Hepatocyte (in vitro differentiated cells): Measurements from ENCODE around the gene PLCB4. TPM values are rescaled to one million over a fixed set of nuclear protein-coding genes. Genes with fewer than 3 reads are reported as not detected.
A peak's percentile ranks its signal among the peaks of the same experiment; 100 is the strongest.

Experiments used
- DNase-seq: peaks from one replicate; pipeline ENCODE4 v3.0.0-alpha.2; 2016; ENCODE audit warnings: low spot score
- H2AFZ ChIP-seq: fragments of 200-600 bp; sonication (generic); 2 replicates; pipeline ENCODE4 v1.6.0; 2016; ENCODE audit warnings: antibody characterized with exemption, mild to moderate bottlenecking
- H3K27ac ChIP-seq: fragments of 200-600 bp; sonication (generic); 2 replicates; pipeline ENCODE4 v1.5.1; 2016; ENCODE audit warnings: mild to moderate bottlenecking
- H3K27me3 ChIP-seq: fragments of 200-600 bp; sonication (generic); 2 replicates; pipeline ENCODE4 v1.6.1; 2016
- H3K36me3 ChIP-seq: fragments of 200-600 bp; sonication (generic); replicated peaks from 2 replicates; pipeline ENCODE4 v1.5.1; 2016; ENCODE audit warnings: low read depth; ENCODE audit not compliant: insufficient read depth
- H3K4me1 ChIP-seq: fragments of 200-600 bp; sonication (generic); 2 replicates; pipeline ENCODE4 v1.5.1; 2016; ENCODE audit warnings: mild to moderate bottlenecking, moderate library complexity; ENCODE audit not compliant: insufficient read depth
- H3K4me2 ChIP-seq: fragments of 200-600 bp; sonication (generic); 2 replicates; pipeline ENCODE4 v1.6.0; 2016
- H3K4me3 ChIP-seq: fragments of 200-600 bp; sonication (generic); 2 replicates; pipeline ENCODE4 v1.5.1; 2016; ENCODE audit warnings: mild to moderate bottlenecking
- H3K79me2 ChIP-seq: fragments of 200-600 bp; sonication (generic); 2 replicates; pipeline ENCODE4 v1.6.0; 2017; ENCODE audit warnings: mild to moderate bottlenecking
- H3K9me2 ChIP-seq: fragments of 200-600 bp; sonication (generic); replicated peaks from 2 replicates; pipeline ENCODE4 v1.6.0; 2017; ENCODE audit warnings: mild to moderate bottlenecking; ENCODE audit not compliant: insufficient read depth
- H3K9me3 ChIP-seq: fragments of 200-600 bp; sonication (generic); 2 replicates; pipeline ENCODE4 v1.5.1; 2016; ENCODE audit warnings: low read depth, mild to moderate bottlenecking
- H4K20me1 ChIP-seq: fragments of 200-600 bp; sonication (generic); 2 replicates; pipeline ENCODE4 v1.6.0; 2016; ENCODE audit warnings: mild to moderate bottlenecking; ENCODE audit not compliant: insufficient read depth, poor library complexity, severe bottlenecking
- CTCF ChIP-seq: fragments of 200-600 bp; sonication (generic); IDR thresholded peaks from 2 replicates; pipeline ENCODE4 v1.5.1; 2016; ENCODE audit warnings: antibody characterized with exemption, mild to moderate bottlenecking; ENCODE audit not compliant: poor library complexity
- EZH2 ChIP-seq: fragments of 200-600 bp; sonication (generic); IDR thresholded peaks from 2 replicates; pipeline ENCODE4 v1.6.1; 2016; ENCODE audit warnings: antibody characterized with exemption, mild to moderate bottlenecking, borderline replicate concordance
- EZH2phosphoT487 ChIP-seq: fragments of 200-600 bp; sonication (generic); IDR thresholded peaks from one replicate; pipeline ENCODE4 v1.6.1; 2018; ENCODE audit warnings: antibody characterized with exemption, mild to moderate bottlenecking, low read depth, moderate library complexity; ENCODE audit not compliant: unreplicated experiment, severe bottlenecking
- WGBS: methylation state at CpG from one replicate; pipeline ENCODE4 v1.1.6; 2016; ENCODE audit warnings: low lambda C conversion rate; ENCODE audit errors: missing lambda C conversion rate; 5-methylcytosine and 5-hydroxymethylcytosine counted together
- polyA plus RNA-seq: library from polyadenylated mRNA; unstranded; fragments of >200 nt; fragmentation: Nextera tagmentation; extraction: Ambion mirVana; gene quantifications from 2 replicates; pipeline ENCODE4 v1.2.1, GENCODE V29; 2016
- total RNA-seq: library from RNA; depleted of rRNA; stranded (reverse); fragments of >200 nt; gene quantifications from 2 replicates; pipeline ENCODE4 v1.2.3, GENCODE V29; 2014

Gene PLCB4
- total and polyA plus RNA-seq, 2 experiments from 2014 or later, result 6.4 to 15.0 TPM

GRCh38 chr20:9068233-9068801 is 570 bp upstream of the PLCB4 start:
- Histone ChIP-seq H3K9me2 (no peaks in the 10 kb centered on the region), H3K79me2 (peaks cover 17% of the 10 kb centered on the region), H4K20me1 (no peaks in the 10 kb centered on the region), H3K36me3 (no peaks in the 10 kb centered on the region), H2AFZ (peak overlapping the region; percentile 92), H3K4me2 (peak overlapping the region; percentile 97), H3K4me3 (peak overlapping the region; percentile 76), H3K27me3 (no peaks in the 10 kb centered on the region), H3K27ac (peak overlapping the region; percentile 64), H3K9me3 (no peaks in the 10 kb centered on the region), H3K4me1 (no peaks in the 10 kb centered on the region)
- peak; percentile 75 for DNase-seq
- TF ChIP-seq EZH2 (no peak), EZH2phosphoT487 (no peak), CTCF (no peak)
- WGBS, result 0% methylated on average over 13 of the region's 57 CpGs

- Histone ChIP-seq H4K20me1 (no peaks in the 10 kb centered on the region), H3K9me2 (no peaks in the 10 kb centered on the region), H3K4me2 (peak overlapping the region; percentile 97), H3K9me3 (no peaks in the 10 kb centered on the region), H3K4me3 (no peak overlapping the region), H3K79me2 (peaks cover 29% of the 10 kb centered on the region), H3K27ac (no peak overlapping the region), H2AFZ (no peak overlapping the region), H3K27me3 (no peaks in the 10 kb centered on the region), H3K4me1 (no peaks in the 10 kb centered on the region), H3K36me3 (no peaks in the 10 kb centered on the region)
- TF ChIP-seq EZH2, result no peak
- no peak for TF ChIP-seq EZH2phosphoT487
- TF ChIP-seq CTCF, result no peak
- no peak for DNase-seq
- WGBS, result 81% methylated on average over 3 of the region's 3 CpGs
These were observed 1.4 kb downstream of the PLCB4 start for GRCh38 chr20:9070304-9070703.

- 63% methylated on average over 2 of the region's 2 CpGs for WGBS
- TF ChIP-seq EZH2, result no peak
- no peaks in the 10 kb centered on the region for H4K20me1 ChIP-seq
- peak overlapping the region; percentile 36 for H3K4me2 ChIP-seq
- H3K36me3 ChIP-seq, result no peaks in the 10 kb centered on the region
- H3K79me2 ChIP-seq, result peaks cover 37% of the 10 kb centered on the region
- H3K27me3 ChIP-seq, result no peaks in the 10 kb centered on the region
- H3K9me2 ChIP-seq, result no peaks in the 10 kb centered on the region
- no peaks in the 10 kb centered on the region for H3K4me1 ChIP-seq
- peak overlapping the region; percentile 76 for H3K27ac ChIP-seq
- no peak overlapping the region for H3K4me3 ChIP-seq
- H2AFZ ChIP-seq, result no peak overlapping the region
- H3K9me3 ChIP-seq, result no peaks in the 10 kb centered on the region
- DNase-seq, result no peak
These were observed 3.3 kb downstream of the PLCB4 start for GRCh38 chr20:9071976-9072726.

GRCh38 chr20:9072861-9073500 is 4.1 kb downstream of the PLCB4 start:
- Histone ChIP-seq H3K9me2 (no peaks in the 10 kb centered on the region), H4K20me1 (no peaks in the 10 kb centered on the region), H3K9me3 (no peaks in the 10 kb centered on the region), H3K27me3 (no peaks in the 10 kb centered on the region), H3K4me1 (no peaks in the 10 kb centered on the region), H3K79me2 (peaks cover 38% of the 10 kb centered on the region), H3K4me3 (no peak overlapping the region), H3K27ac (peak overlapping the region; percentile 76), H3K4me2 (peak overlapping the region; percentile 36), H2AFZ (no peak overlapping the region), H3K36me3 (no peaks in the 10 kb centered on the region)
- DNase-seq, result peak; percentile 27
- TF ChIP-seq EZH2phosphoT487 (no peak), EZH2 (no peak), CTCF (no peak)
- 53% methylated on average over 3 of the region's 3 CpGs for WGBS
